B cell (primary cell): ENCODE results near the gene SNTG2. TPM values are rescaled to one million over a fixed set of nuclear protein-coding genes. Genes with fewer than 3 reads are reported as not detected.

Source experiments
- ATAC-seq: fragments of 200-7000 bp; cut with Tn5 transposase; one replicate; pipeline ENCODE4 v1.10.0; 2021; ENCODE audit warnings: low read depth, mild to moderate bottlenecking, moderate number of reproducible peaks, moderate library complexity
- CTCF ChIA-PET: fragments of 350-600 bp; sonication (Branson Sonifier 250); formaldehyde crosslinking; loops from one replicate; lab custom pipeline; 2021; ENCODE audit warnings: antibody characterized with exemption, inconsistent platforms; lab: Charles Lee
- POLR2A ChIA-PET: fragments of 350-600 bp; sonication (Branson Sonifier 250); formaldehyde crosslinking; loops from one replicate; lab custom pipeline; 2021; ENCODE audit warnings: antibody characterized with exemption; lab: Charles Lee
- DNase-seq: peaks from one replicate; pipeline ENCODE4 v3.0.0; 2013
- H2AFZ ChIP-seq: 2 replicates; pipeline ENCODE4 v1.6.1; 2012; ENCODE audit warnings: mild to moderate bottlenecking, low read depth, low read length; ENCODE audit not compliant: insufficient read depth, poor library complexity, severe bottlenecking
- H3K27ac ChIP-seq, 2 donors: 1 replicate in 1 of 2; 2 replicates in 1 of 2; pipeline ENCODE4 v1.5.1; 2012 to 2013; ENCODE audit warnings: low read length in 2 of 2, mild to moderate bottlenecking in 2 of 2, moderate library complexity in 1 of 2
- H3K27me3 ChIP-seq, 4 experiments: fragments of 200-600 bp in 1 of 4; sonication (generic) in 1 of 4; replicated peaks in 1 of 4; 1 replicate in 2 of 4; 2 replicates in 2 of 4; pipeline versions ENCODE4 v1.6.1 to v1.7.0; 2013 to 2016; ENCODE audit warnings: low read length in 3 of 4, mild to moderate bottlenecking in 2 of 4, mixed read lengths in 1 of 4, moderate library complexity in 1 of 4; ENCODE audit not compliant: insufficient read depth in 4 of 4, control insufficient read depth in 3 of 4; ENCODE audit errors: control extremely low read depth in 1 of 4
- H3K36me3 ChIP-seq, 2 experiments: replicated peaks in 1 of 2; 1 replicate in 1 of 2; 2 replicates in 1 of 2; pipeline versions ENCODE4 v1.6.1 to v1.7.1; 2013; ENCODE audit warnings: low read length in 1 of 2; ENCODE audit not compliant: insufficient read depth in 2 of 2, control insufficient read depth in 1 of 2; ENCODE audit errors: control extremely low read depth in 1 of 2, extremely low read depth in 1 of 2
- H3K4me1 ChIP-seq, 2 donors: fragments of 200-600 bp in 1 of 2; sonication (generic) in 1 of 2; 1 replicate in 1 of 2; 2 replicates in 1 of 2; pipeline versions ENCODE4 v1.5.1 to v1.6.1; 2013 to 2017; ENCODE audit warnings: low read length in 2 of 2; ENCODE audit not compliant: control insufficient read depth in 2 of 2, insufficient read depth in 2 of 2
- H3K4me2 ChIP-seq: replicated peaks from 2 replicates; pipeline ENCODE3; 2012; ENCODE audit warnings: mild to moderate bottlenecking, low read depth, low read length; ENCODE audit not compliant: poor library complexity, severe bottlenecking
- H3K4me3 ChIP-seq, 5 experiments: fragments of 200-600 bp in 1 of 5; sonication (generic) in 1 of 5; 1 replicate in 3 of 5; 2 replicates in 2 of 5; pipeline versions ENCODE4 v1.5.1 to v1.7.0; 2011 to 2016; ENCODE audit warnings: low read length in 4 of 5, mild to moderate bottlenecking in 4 of 5, low read depth in 2 of 5, control low read depth in 1 of 5, moderate library complexity in 1 of 5; ENCODE audit not compliant: insufficient read depth in 1 of 5; ENCODE audit errors: control extremely low read depth in 1 of 5, extremely low read depth in 1 of 5
- H3K79me2 ChIP-seq: fragments of 200-600 bp; sonication (generic); one replicate; pipeline ENCODE4 v1.6.0; 2016; ENCODE audit warnings: low read length; ENCODE audit not compliant: control insufficient read depth, insufficient read depth
- H3K9ac ChIP-seq: fragments of 200-600 bp; sonication (generic); 2 replicates; pipeline ENCODE4 v1.6.1; 2017; ENCODE audit warnings: mild to moderate bottlenecking, low read length, moderate library complexity
- H3K9me3 ChIP-seq, 3 donors: one replicate each; pipeline versions ENCODE4 v1.6.1 to v1.7.1; 2013; ENCODE audit warnings: low read length in 2 of 3; ENCODE audit not compliant: control insufficient read depth in 2 of 3, insufficient read depth in 1 of 3; ENCODE audit errors: control extremely low read depth in 1 of 3
- H4K20me1 ChIP-seq: 2 replicates; pipeline ENCODE4 v1.6.0; 2012; ENCODE audit warnings: mild to moderate bottlenecking, low read length; ENCODE audit not compliant: insufficient read depth, control insufficient read depth, poor library complexity, severe bottlenecking
- H3K27ac Mint-ChIP-seq: one replicate; pipeline ENCODE4 v1.8.0; 2021; ENCODE audit warnings: mixed read lengths
- H3K27me3 Mint-ChIP-seq: one replicate; pipeline ENCODE4 v1.8.0; 2021; ENCODE audit warnings: mixed read lengths
- H3K4me1 Mint-ChIP-seq: one replicate; pipeline ENCODE4 v1.8.0; 2021; ENCODE audit warnings: mixed read lengths
- H3K4me3 Mint-ChIP-seq: one replicate; pipeline ENCODE4 v1.8.0; 2021; ENCODE audit warnings: mixed read lengths
- H3K9me3 Mint-ChIP-seq: one replicate; pipeline ENCODE4 v1.8.0; 2022; ENCODE audit warnings: mixed read lengths; ENCODE audit not compliant: insufficient read depth
- CTCF ChIP-seq: fragments of 200-600 bp; IDR thresholded peaks from one replicate; pipeline ENCODE4 v1.8.0; 2022; ENCODE audit warnings: antibody characterized with exemption, mild to moderate bottlenecking
- EZH2 ChIP-seq: IDR thresholded peaks from 2 replicates; pipeline ENCODE4 v1.6.1; 2012; ENCODE audit warnings: borderline replicate concordance, low read depth, mild to moderate bottlenecking, moderate library complexity, low read length; ENCODE audit not compliant: insufficient read depth, poor library complexity, severe bottlenecking
- WGBS: methylation state at CpG from one replicate; pipeline ENCODE4 v1.1.5; 2013; ENCODE audit warnings: missing lambda C conversion rate; ENCODE audit not compliant: insufficient coverage; 5-methylcytosine and 5-hydroxymethylcytosine counted together
- intact Hi-C: fragments of 100-400 bp; cut with micrococcal nuclease; formaldehyde crosslinking; loops from one replicate; pipeline ENCODE4 v1.10.0; 2022
- polyA minus RNA-seq: library from RNA; depleted of rRNA, polyadenylated mRNA; stranded (reverse); fragments of >200 nt; gene quantifications from 2 replicates; pipeline ENCODE4 v1.2.3, GENCODE V29; 2012
- polyA plus RNA-seq: library from polyadenylated mRNA; depleted of rRNA; stranded (reverse); fragments of >200 nt; gene quantifications from 2 replicates; pipeline ENCODE4 v1.2.3, GENCODE V29; 2012
- total RNA-seq, 2 donors: library from RNA; stranded (reverse); fragments of 120-200 nt in 1 of 2; gene quantifications; 1 replicate in 1 of 2; 2 replicates in 1 of 2; pipeline versions ENCODE4 v1.2.3 to v1.2.4, GENCODE V29; 2013 to 2022

The SNTG2 gene
- total RNA-seq, result 1.4 and 2.4 TPM in 2 replicates
- 6.3 TPM for total RNA-seq (2013)
- 2.1 and 3.1 TPM in 2 replicates for polyA plus RNA-seq
- polyA minus RNA-seq, result 2.6 and 4.2 TPM in 2 replicates

DNA sequence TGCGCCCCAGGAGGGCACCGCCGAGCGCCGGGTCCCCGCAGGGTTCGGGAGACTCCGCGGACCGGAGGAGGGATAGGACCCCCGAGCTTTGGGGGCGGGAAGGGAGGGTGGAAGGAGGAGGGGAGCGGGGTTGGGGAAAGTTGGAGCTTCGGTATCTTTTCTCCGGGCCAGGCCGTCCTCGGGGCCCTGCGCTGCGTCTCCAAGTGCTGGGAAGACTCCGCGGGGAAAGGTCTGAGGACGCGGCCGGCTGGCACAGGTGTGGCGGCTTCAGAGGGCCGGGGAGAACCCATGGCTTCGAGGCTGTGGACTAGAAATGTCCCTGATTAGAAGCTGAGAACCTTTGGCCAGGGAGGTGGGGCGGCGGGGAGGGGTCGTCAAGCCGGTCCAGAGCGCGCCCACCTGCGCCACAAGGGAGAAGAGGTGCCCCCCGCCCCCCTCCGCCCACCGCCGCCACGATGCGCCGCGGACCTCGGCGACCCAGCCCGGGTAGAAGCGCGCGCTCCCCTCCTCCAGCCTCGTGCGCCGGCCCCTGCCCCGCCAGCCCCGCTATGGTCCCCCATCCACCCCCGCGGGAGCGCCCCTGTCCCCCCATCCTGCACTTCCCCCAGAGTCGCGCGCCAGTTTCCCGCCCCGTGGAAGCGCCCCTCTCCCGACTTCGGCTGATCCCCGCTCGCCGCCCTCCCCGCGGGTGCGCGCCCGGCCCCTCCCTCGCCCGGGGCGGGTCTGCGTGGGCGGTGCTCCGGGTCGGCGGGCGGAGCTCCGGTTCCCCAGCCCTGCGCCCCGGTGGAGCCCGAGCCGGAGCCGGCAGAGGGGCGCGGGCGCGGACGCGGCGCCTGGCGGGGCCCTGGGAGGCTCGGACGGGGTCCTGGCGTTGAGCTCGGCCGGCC, at the start of gene SNTG2:
SNTG2 (plus strand) TSS at position 770 of the 887 bp plus-strand sequence. CDS start 148 bp downstream, outside the sequence.
- 2% methylated on average over 91 of the region's 100 CpGs for WGBS
- H3K9me3 Mint-ChIP-seq, result no peaks in the 10 kb centered on the region

More for the DNA sequence above, at the start of gene SNTG2:
- TF ChIP-seq CTCF (no peak), EZH2 (no peak)
- Mint-ChIP-seq H3K27me3 (peaks cover 54% of the 10 kb centered on the region), H3K27ac (no peak within 1 kb of the TSS), H3K4me3 (peak within 1 kb of the TSS; percentile 78), H3K4me1 (peaks cover 30% of the 10 kb centered on the region)
- Histone ChIP-seq H3K4me1 (peaks cover 27 to 31% of the 10 kb centered on the region in 2 donors), H3K27ac (no peak within 1 kb of the TSS), H3K36me3 (no peaks in the 10 kb centered on the region), H3K4me2 (peak within 1 kb of the TSS; percentile 81), H3K4me3 (peak within 1 kb of the TSS; percentile 41 to 61 (median 49)), H3K9ac (peak within 1 kb of the TSS; percentile 42), H4K20me1 (no peaks in the 10 kb centered on the region), H3K79me2 (no peaks in the 10 kb centered on the region), H3K27me3 (peaks cover 0 to 22% (median 15%) of the 10 kb centered on the region in 4 experiments), H2AFZ (peak within 1 kb of the TSS; percentile 69), H3K9me3 (peaks cover 0 to 15% (median 0%) of the 10 kb centered on the region in 3 donors)
- DNase-seq, result peak; percentile 48
- intact Hi-C loops, result no loop called here
- ChIA-PET POLR2A (no interaction called here), CTCF (no interaction called here)
- peak; percentile 79 for ATAC-seq
